BJ (cell line): ENCODE measurements around the gene RFTN1. TPM values are rescaled to one million over a fixed set of nuclear protein-coding genes. Genes with fewer than 3 reads are reported as not detected.

Experiments used
- CTCF ChIA-PET: fragments of 350-600 bp; formaldehyde crosslinking; extraction: SDS; loops from one replicate; lab custom pipeline; 2021; ENCODE audit warnings: antibody characterized with exemption, inconsistent platforms; lab: Yijun Ruan, JAX
- POLR2A ChIA-PET: fragments of 300-600 bp; sonication (Branson Sonifier 250); formaldehyde crosslinking; extraction: SDS; loops from one replicate; lab custom pipeline; 2021; ENCODE audit warnings: antibody characterized with exemption; lab: Charles Lee
- DNase-seq: peaks from one replicate; pipeline ENCODE4 v3.0.0-alpha.2; 2011; ENCODE audit warnings: low read depth
- H3K27me3 ChIP-seq: 2 replicates; pipeline ENCODE4 v1.6.0; 2011; ENCODE audit warnings: low read length; ENCODE audit not compliant: control insufficient read depth, insufficient read depth
- H3K36me3 ChIP-seq: 2 replicates; pipeline ENCODE4 v1.5.1; 2011; ENCODE audit warnings: low read length; ENCODE audit not compliant: control insufficient read depth, insufficient read depth
- H3K4me3 ChIP-seq: 2 replicates; pipeline ENCODE4 v1.5.1; 2011; ENCODE audit warnings: low read depth, mild to moderate bottlenecking, control low read depth, low read length
- CTCF ChIP-seq: IDR thresholded peaks from 2 replicates; pipeline ENCODE4 v1.5.1; 2011; ENCODE audit warnings: low read depth, mild to moderate bottlenecking, control low read depth, inconsistent platforms, low read length, moderate library complexity; ENCODE audit not compliant: insufficient read depth
- polyA plus RNA-seq: library from polyadenylated mRNA; depleted of rRNA; stranded (reverse); fragments of >200 nt; gene quantifications from 2 replicates; pipeline ENCODE4 v1.2.3, GENCODE V29; 2011

Gene RFTN1
- polyA plus RNA-seq, 1 experiment, result 49.0 TPM

GRCh38 chr3:16529264-16529663 is 15.8 kb upstream of the RFTN1 start:
- DNase-seq, result no peak

GRCh38 chr3:16528581-16528993 is 15.1 kb upstream of the RFTN1 start:
- ChIA-PET POLR2A (no interaction called here), CTCF (interaction anchor here (0.6 to 4.5 kb wide), 2 partner anchors 13 to 69 kb away, joined by 3 to 22 read pairs; no protein-coding TSS in a partner anchor)

More at GRCh38 chr3:16529264-16529663, 15.8 kb upstream of the RFTN1 start:
- ChIA-PET CTCF (interaction anchor here (1.1 to 1.9 kb wide), 4 partner anchors 12 to 239 kb away, joined by 3 to 6 read pairs (median 4); no protein-coding TSS in a partner anchor), POLR2A (no interaction called here)
- Histone ChIP-seq H3K36me3 (no peaks in the 10 kb centered on the region), H3K4me3 (no peak overlapping the region), H3K27me3 (peaks cover 22% of the 10 kb centered on the region)
- no peak for TF ChIP-seq CTCF

GRCh38 chr3:16528106-16528505 is 14.6 kb upstream of the RFTN1 start:
- POLR2A ChIA-PET, result no interaction called here

More at GRCh38 chr3:16528581-16528993, 15.1 kb upstream of the RFTN1 start:
- H3K36me3 ChIP-seq, result no peaks in the 10 kb centered on the region
- H3K4me3 ChIP-seq, result no peak overlapping the region
- no peak for TF ChIP-seq CTCF
- no peak for DNase-seq
- peaks cover 19% of the 10 kb centered on the region for H3K27me3 ChIP-seq

GRCh38 chr3:16524196-16524595 is 10.7 kb upstream of the RFTN1 start:
- no peaks in the 10 kb centered on the region for H3K36me3 ChIP-seq
- no peak for TF ChIP-seq CTCF
- peaks cover 3% of the 10 kb centered on the region for H3K27me3 ChIP-seq
- no peak for DNase-seq
- POLR2A ChIA-PET, result no interaction called here
- CTCF ChIA-PET, result interaction anchor here (1.3 to 4.5 kb wide), 3 partner anchors 8 to 234 kb away, joined by 3 to 22 read pairs (median 18); no protein-coding TSS in a partner anchor
- H3K4me3 ChIP-seq, result no peak overlapping the region

More at GRCh38 chr3:16528106-16528505, 14.6 kb upstream of the RFTN1 start:
- TF ChIP-seq CTCF, result no peak
- Histone ChIP-seq H3K4me3 (no peak overlapping the region), H3K27me3 (peaks cover 19% of the 10 kb centered on the region), H3K36me3 (no peaks in the 10 kb centered on the region)
- no peak for DNase-seq
- CTCF ChIA-PET, result interaction anchor here (0.6 to 4.5 kb wide), 5 partner anchors 12 to 260 kb away, joined by 3 to 22 read pairs (median 4); no protein-coding TSS in a partner anchor

- H3K27me3 ChIP-seq, result peaks cover 3% of the 10 kb centered on the region
- CTCF ChIA-PET, result interaction anchor here (3.7 to 4.5 kb wide), 2 partner anchors 8 to 234 kb away, joined by 18 to 22 read pairs; no protein-coding TSS in a partner anchor
- POLR2A ChIA-PET, result no interaction called here
- H3K36me3 ChIP-seq, result no peaks in the 10 kb centered on the region
- H3K4me3 ChIP-seq, result no peak overlapping the region
- no peak for TF ChIP-seq CTCF
- DNase-seq, result no peak
Observed at GRCh38 chr3:16523778-16524177, 10.3 kb upstream of the RFTN1 start.
